ENCODE measurements around the gene RNASE9.

DNA sequence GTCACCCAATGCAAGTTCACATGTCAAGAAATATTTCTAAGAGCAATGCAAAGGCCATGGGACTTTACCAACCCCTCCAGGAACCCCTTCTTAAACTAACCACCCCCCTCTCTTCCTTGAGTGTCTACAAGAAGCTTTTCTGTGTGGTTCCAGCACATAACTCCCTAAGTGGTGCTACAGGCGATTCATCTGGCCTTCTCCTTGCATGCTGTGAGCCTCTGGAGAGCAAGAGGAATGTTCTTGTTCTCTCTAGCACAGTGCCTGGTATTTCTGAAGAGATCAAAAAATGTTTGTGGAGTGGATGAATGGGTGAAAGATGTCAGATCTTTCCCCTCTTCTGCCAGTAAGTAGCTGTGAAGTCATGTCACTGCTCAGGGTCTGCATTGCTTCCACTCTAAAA is 36.3 kb upstream of the RNASE9 start:
- TF ChIP-seq, protein P1, sequence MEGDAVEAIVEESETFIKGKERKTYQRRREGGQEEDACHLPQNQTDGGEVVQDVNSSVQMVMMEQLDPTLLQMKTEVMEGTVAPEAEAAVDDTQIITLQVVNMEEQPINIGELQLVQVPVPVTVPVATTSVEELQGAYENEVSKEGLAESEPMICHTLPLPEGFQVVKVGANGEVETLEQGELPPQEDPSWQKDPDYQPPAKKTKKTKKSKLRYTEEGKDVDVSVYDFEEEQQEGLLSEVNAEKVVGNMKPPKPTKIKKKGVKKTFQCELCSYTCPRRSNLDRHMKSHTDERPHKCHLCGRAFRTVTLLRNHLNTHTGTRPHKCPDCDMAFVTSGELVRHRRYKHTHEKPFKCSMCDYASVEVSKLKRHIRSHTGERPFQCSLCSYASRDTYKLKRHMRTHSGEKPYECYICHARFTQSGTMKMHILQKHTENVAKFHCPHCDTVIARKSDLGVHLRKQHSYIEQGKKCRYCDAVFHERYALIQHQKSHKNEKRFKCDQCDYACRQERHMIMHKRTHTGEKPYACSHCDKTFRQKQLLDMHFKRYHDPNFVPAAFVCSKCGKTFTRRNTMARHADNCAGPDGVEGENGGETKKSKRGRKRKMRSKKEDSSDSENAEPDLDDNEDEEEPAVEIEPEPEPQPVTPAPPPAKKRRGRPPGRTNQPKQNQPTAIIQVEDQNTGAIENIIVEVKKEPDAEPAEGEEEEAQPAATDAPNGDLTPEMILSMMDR (conservative IDR thresholded peaks at IDR 0.05 in 1 of 2, IDR thresholded peaks at IDR 0.05 in 1 of 2; ENCODE audit: low read depth in 1 of 2, low read length in 2 of 2) = no peak
- TF ChIP-seq EZH2 (IDR thresholded peaks at IDR 0.05; ENCODE audit: low read length, missing control alignments) = no peak

Measured in fibroblast of lung (primary cell).